ENCODE results near the gene SYTL5.
"Not testable (repeated sequence)": the region's sequence is repeated elsewhere in the genome, so short reads cannot be mapped to it uniquely, and the experiment has no call there.

The SYTL5 gene

GRCh38 chrX:38006291-38006690 is at the start of gene SYTL5:
Gene SYTL5 (plus strand): TSS chrX:38006553. CDS start chrX:38033890, 27,337 bp downstream.
- in situ Hi-C loops (cut with MboI; ENCODE audit: low sequenced_read_pairs) = no loop called here

- in situ Hi-C loops (cut with MboI; ENCODE audit: low sequenced_read_pairs) = no loop called here
These were observed 47.7 kb upstream of the SYTL5 start for GRCh38 chrX:37958525-37959211.

GRCh38 chrX:37959212-37960021 is 46.9 kb upstream of the SYTL5 start:
- in situ Hi-C loops (cut with MboI; ENCODE audit: low sequenced_read_pairs) = no loop called here

GRCh38 chrX:37961118-37961517 is 45.2 kb upstream of the SYTL5 start:
- in situ Hi-C loops (cut with MboI; ENCODE audit: low sequenced_read_pairs) = no loop called here

GRCh38 chrX:37967714-37968113 is 38.6 kb upstream of the SYTL5 start:
- in situ Hi-C loops (cut with MboI; ENCODE audit: low sequenced_read_pairs) = no loop called here

GRCh38 chrX:37975421-37975820 is 30.9 kb upstream of the SYTL5 start:
- in situ Hi-C loops (cut with MboI; ENCODE audit: low sequenced_read_pairs) = no loop called here

- in situ Hi-C loops (cut with MboI; ENCODE audit: low sequenced_read_pairs) = no loop called here
These were observed 30.2 kb upstream of the SYTL5 start for GRCh38 chrX:37976153-37976552.

GRCh38 chrX:37984880-37985279 is 21.5 kb upstream of the SYTL5 start:
- in situ Hi-C loops (cut with MboI; ENCODE audit: low sequenced_read_pairs) = no loop called here

- in situ Hi-C loops (cut with MboI; ENCODE audit: low sequenced_read_pairs) = no loop called here
These were observed 19.5 kb upstream of the SYTL5 start for GRCh38 chrX:37986893-37987292.

GRCh38 chrX:37989304-37989703 is 17.0 kb upstream of the SYTL5 start:
- in situ Hi-C loops (cut with MboI; ENCODE audit: low sequenced_read_pairs) = no loop called here

GRCh38 chrX:37991303-37991702 is 15.1 kb upstream of the SYTL5 start:
- in situ Hi-C loops (cut with MboI; ENCODE audit: low sequenced_read_pairs) = not testable (repeated sequence)

GRCh38 chrX:37993176-37993575 is 13.2 kb upstream of the SYTL5 start:
- in situ Hi-C loops (cut with MboI; ENCODE audit: low sequenced_read_pairs) = no loop called here

- in situ Hi-C loops (cut with MboI; ENCODE audit: low sequenced_read_pairs) = no loop called here
These were observed 12.3 kb upstream of the SYTL5 start for GRCh38 chrX:37993837-37994619.

- in situ Hi-C loops (cut with MboI; ENCODE audit: low sequenced_read_pairs) = no loop called here
These were observed 10.9 kb upstream of the SYTL5 start for GRCh38 chrX:37995428-37995827.

- in situ Hi-C loops (cut with MboI; ENCODE audit: low sequenced_read_pairs) = no loop called here
These were observed 9.3 kb upstream of the SYTL5 start for GRCh38 chrX:37997096-37997495.

GRCh38 chrX:37998586-37999262 is 7.6 kb upstream of the SYTL5 start:
- in situ Hi-C loops (cut with MboI; ENCODE audit: low sequenced_read_pairs) = no loop called here

- in situ Hi-C loops (cut with MboI; ENCODE audit: low sequenced_read_pairs) = no loop called here
These were observed 5.6 kb upstream of the SYTL5 start for GRCh38 chrX:38000706-38001105.

- in situ Hi-C loops (cut with MboI; ENCODE audit: low sequenced_read_pairs) = no loop called here
These were observed 2.3 kb upstream of the SYTL5 start for GRCh38 chrX:38004046-38004445.

- in situ Hi-C loops (cut with MboI; ENCODE audit: low sequenced_read_pairs) = no loop called here
These were observed 425 bp downstream of the SYTL5 start for GRCh38 chrX:38006778-38007177.

GRCh38 chrX:38008658-38009057 is 2.3 kb downstream of the SYTL5 start:
- in situ Hi-C loops (cut with MboI; ENCODE audit: low sequenced_read_pairs) = no loop called here

GRCh38 chrX:38009641-38010040 is 3.3 kb downstream of the SYTL5 start:
- in situ Hi-C loops (cut with MboI; ENCODE audit: low sequenced_read_pairs) = no loop called here
